Left colon (tissue), 2 donors: ENCODE results near the gene ZDHHC7. TPM values are rescaled to one million over a fixed set of nuclear protein-coding genes. Genes with fewer than 3 reads are reported as not detected.
"Not testable (repeated sequence)": the region's sequence is repeated elsewhere in the genome, so short reads cannot be mapped to it uniquely, and the experiment has no call there.

Experiments
- ATAC-seq: fragments of 200-7000 bp; cut with Tn5 transposase; one replicate; pipeline ENCODE4 v1.9.1; 2020; ENCODE audit warnings: mild to moderate bottlenecking, moderate library complexity
- DNase-seq, 2 donors: peaks; one replicate each; pipeline ENCODE4 v3.0.0-alpha.2; 2020
- intact Hi-C, 2 donors: fragments of 100-400 bp; cut with DNase I in 1 of 2; cut with micrococcal nuclease in 1 of 2; formaldehyde crosslinking; loops; one replicate each; pipeline versions ENCODE4 v1.11.2 to v1.14.0; 2022; cut with DNase I, micrococcal nuclease
- long read RNA-seq: library from polyadenylated mRNA; unstranded; transcript quantifications from one replicate; pipeline ENCODE4 v2.0.0, GENCODE V29; 2021
- total RNA-seq, 2 donors: library from RNA; stranded (reverse); fragmentation: NEBNext Ultra II Directional; extraction: Animal tissue kit (Norgen Biotek cat#: 25700); gene quantifications; one replicate each; pipeline ENCODE4 v1.2.1, GENCODE V29; 2021
- donor health status: DM: no; HTN: no; CAD: no.
- donor health status: DM: yes; HTN: yes; CAD: no.

The ZDHHC7 gene, protein sequence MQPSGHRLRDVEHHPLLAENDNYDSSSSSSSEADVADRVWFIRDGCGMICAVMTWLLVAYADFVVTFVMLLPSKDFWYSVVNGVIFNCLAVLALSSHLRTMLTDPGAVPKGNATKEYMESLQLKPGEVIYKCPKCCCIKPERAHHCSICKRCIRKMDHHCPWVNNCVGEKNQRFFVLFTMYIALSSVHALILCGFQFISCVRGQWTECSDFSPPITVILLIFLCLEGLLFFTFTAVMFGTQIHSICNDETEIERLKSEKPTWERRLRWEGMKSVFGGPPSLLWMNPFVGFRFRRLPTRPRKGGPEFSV
- total RNA-seq: 10 to 100 TPM; 73.9 to 76.9 TPM
- long read RNA-seq, transcript ZDHHC7-201 (8 exons, 3,442 nt): major isoform, 59 of 126 reads
- long read RNA-seq, transcript ZDHHC7-203 (9 exons, 1,488 nt): minor isoform, 16 of 126 reads
- long read RNA-seq, transcript ZDHHC7-205 (5 exons, 582 nt): minor isoform, 13 of 126 reads
- long read RNA-seq, partial matches to known transcripts: 18 of 126 reads
- long read RNA-seq, other reads (novel, unspliced or antisense): 20 of 126 reads

- peak; percentile 76 for ATAC-seq
- peak; percentile 86 to 92 for DNase-seq
- intact Hi-C loops: no loop called here
Observed at GRCh38 chr16:85010931-85011845, at the start of gene ZDHHC7. TSS of gene ZDHHC7 (minus strand) at chr16:85011535. CDS start at chr16:84990618, 20,917 bp downstream.

GRCh38 chr16:85058909-85059308 is 47.6 kb upstream of the ZDHHC7 start:
- DNase-seq (no peak), ATAC-seq (no peak)
- intact Hi-C loops: no loop called here

- no peak for ATAC-seq
- no peak for DNase-seq
- intact Hi-C loops: no loop called here
Observed at GRCh38 chr16:85057948-85058347, 46.6 kb upstream of the ZDHHC7 start.

DNA sequence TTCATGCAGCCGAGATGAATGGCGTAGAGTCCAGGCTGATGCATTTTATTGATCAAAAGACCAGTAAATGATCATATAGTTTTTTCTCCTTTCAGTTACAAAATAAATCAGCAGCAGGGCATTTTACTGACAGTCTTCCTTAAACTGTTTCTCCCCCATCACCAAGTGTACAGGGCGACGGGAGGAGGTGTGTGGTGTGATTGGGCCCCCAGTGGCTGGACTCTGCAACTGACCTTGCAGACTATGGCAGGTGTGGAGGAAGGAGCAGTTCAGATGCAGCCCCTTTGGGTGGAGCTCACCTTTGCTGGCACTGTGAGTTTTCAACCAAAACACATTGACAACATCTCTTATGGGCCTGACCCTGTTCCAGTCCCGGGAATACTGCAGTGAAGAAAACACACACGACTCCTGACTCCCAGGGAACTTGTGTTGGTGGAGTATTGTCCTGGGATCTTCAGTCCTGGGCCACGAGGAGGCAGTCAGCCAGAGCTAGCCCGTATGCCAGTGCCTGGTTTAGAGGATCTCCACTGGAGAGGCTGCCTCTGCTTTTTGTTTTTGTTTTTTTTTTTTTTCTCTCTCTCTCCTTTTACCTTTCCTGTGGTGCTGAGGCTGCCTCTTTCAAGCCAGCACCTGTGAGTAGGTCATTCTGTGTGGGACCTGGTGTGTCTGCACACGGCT is 46.0 kb upstream of the ZDHHC7 start:
- peak in 1 of 2 donors; percentile 35 for DNase-seq
- intact Hi-C loops: no loop called here
- ATAC-seq: peak; percentile 87

DNA sequence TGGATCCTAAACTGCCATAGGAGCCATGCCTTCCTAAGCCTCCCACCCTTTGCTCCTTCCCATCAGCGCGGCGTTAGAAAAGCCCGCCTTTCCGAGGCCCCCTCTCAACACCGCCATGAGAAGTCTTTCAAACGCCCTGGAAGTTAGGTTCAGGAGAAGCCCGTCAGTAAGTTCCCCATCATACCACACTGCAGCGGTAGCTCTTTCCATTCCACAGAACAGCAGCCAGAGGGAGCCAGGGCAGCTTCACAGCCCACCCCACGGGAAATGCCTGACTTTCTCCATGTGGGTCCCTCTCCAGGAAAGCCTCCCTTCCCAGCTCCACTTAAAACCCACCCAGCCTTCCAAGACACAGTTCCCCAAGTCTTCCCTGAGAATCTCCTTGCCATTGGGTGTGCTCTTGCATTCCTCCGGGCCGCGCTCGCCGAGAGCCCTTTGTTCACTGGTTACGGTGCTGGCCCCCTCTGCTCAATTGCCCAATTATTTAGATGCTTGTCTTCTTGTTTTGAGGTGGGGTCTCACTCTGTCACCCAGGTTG is 44.9 kb upstream of the ZDHHC7 start:
- intact Hi-C loops: no loop called here
- DNase-seq (no peak), ATAC-seq (no peak)

- ATAC-seq (peak; percentile 59), DNase-seq (peak; percentile 46 to 69)
- intact Hi-C loops: no loop called here
Observed at GRCh38 chr16:85055493-85056210, 44.3 kb upstream of the ZDHHC7 start.

DNA sequence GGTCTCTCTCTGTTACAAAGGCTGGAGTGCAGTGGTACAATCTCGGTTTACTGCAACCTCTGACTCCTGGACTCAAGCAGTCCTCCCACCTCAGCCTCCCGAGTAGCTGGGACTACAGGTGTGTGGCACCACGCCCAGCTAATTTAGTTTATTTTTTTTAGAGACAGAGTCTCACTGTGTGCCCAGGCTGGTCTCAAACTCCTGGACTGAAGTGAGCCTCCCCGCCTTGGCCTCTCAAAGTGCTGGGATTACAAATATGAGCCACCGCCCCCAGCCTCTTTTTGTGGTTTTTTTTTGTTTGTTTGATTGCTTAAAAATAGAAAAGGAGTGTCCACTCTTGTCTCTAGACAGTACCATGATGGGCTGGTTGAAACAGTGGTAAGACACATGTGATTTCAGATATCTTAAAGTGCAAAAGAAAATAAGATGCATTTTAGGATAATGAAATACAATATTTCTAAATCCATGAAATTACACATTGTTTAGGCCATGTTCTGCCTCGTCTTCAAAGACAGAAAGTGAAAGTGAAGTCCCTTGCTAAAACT is 43.7 kb upstream of the ZDHHC7 start:
- intact Hi-C loops: no loop called here
- ATAC-seq (no peak), DNase-seq (no peak)

DNA sequence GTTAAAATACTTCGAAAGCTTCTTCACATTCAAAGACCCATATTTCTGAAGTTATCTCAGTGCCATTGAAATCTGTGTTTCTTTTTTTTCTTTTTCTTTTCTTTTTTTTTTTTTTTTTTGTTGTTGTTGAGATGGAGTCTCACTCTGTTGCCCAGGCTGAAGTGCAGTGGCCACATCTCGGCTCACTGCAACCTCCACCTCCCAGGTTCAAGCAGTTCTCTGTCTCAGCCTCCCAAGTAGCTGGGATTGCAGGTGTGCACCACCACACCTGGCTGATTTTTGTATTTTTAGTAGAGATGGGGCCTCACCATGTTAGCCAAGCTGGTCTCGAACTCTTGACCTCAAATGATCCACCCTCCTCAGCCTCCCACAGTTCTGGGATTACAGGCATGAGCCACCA is 43.0 kb upstream of the ZDHHC7 start:
- DNase-seq, intact Hi-C loops, ATAC-seq: not testable (repeated sequence)

- DNase-seq (no peak), ATAC-seq (no peak)
- intact Hi-C loops: no loop called here
Observed at GRCh38 chr16:85052536-85052935, 41.2 kb upstream of the ZDHHC7 start.

DNA sequence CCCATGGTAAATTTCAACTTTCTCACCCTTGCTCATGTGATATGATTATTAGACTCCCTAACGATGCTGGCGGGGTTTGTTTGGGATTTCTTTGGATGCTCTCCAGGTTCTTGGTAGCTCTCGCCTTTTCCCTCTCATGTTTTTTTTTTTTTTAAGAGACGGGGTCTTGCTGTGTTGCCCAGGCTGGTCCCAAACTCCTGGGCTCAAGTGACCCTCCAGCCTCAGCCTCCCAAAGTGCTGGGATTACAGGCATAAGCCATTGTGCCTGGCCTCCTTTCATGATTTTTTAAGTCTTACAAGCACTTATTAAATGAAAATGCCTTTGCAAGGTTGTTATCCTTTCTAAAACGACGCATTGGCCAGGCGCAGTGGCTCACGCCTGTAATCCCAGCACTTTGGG is 40.3 kb upstream of the ZDHHC7 start:
- intact Hi-C loops: no loop called here
- ATAC-seq (no peak), DNase-seq (no peak)

GRCh38 chr16:85051067-85051581 is 39.8 kb upstream of the ZDHHC7 start:
- intact Hi-C loops: no loop called here
- no peak for DNase-seq
- no peak for ATAC-seq

DNA sequence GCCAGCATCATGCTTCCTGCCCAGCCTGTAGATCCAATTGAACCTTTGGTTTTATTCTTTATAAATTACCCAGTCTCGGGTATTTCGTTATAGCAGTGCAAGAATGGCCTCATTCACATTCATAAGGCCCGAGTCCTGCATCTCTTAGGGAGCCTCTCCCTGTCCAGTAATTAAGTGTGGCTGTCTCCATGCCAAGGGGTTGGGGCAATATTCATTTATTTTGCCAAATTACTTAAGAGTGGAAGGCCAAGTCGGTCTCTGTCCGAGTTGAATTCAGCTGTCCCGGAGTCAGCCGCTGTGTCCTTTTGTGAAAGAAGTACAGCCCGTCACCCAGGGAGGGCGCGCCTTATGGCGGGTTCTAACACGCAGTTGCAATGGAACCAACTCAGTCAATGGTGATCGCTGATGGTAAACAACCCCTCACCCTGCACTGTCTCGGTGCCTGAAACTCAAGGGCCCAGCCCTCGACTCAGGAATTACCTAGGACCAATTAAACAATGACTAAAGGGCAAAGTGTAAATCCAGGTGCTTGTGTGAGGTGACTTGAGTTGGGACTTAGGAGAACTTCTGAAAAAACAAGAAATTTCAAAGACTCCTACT is 38.5 kb upstream of the ZDHHC7 start:
- DNase-seq: peak in 1 of 2 donors; percentile 39
- intact Hi-C loops: no loop called here
- peak; percentile 35 for ATAC-seq

GRCh38 chr16:85048921-85049562 is 37.7 kb upstream of the ZDHHC7 start:
- intact Hi-C loops: no loop called here
- peak in 1 of 2 donors; percentile 35 for DNase-seq
- no peak for ATAC-seq

GRCh38 chr16:85047867-85048455 is 36.6 kb upstream of the ZDHHC7 start:
- intact Hi-C loops: no loop called here
- peak; percentile 86 for DNase-seq
- peak; percentile 86 for ATAC-seq

DNA sequence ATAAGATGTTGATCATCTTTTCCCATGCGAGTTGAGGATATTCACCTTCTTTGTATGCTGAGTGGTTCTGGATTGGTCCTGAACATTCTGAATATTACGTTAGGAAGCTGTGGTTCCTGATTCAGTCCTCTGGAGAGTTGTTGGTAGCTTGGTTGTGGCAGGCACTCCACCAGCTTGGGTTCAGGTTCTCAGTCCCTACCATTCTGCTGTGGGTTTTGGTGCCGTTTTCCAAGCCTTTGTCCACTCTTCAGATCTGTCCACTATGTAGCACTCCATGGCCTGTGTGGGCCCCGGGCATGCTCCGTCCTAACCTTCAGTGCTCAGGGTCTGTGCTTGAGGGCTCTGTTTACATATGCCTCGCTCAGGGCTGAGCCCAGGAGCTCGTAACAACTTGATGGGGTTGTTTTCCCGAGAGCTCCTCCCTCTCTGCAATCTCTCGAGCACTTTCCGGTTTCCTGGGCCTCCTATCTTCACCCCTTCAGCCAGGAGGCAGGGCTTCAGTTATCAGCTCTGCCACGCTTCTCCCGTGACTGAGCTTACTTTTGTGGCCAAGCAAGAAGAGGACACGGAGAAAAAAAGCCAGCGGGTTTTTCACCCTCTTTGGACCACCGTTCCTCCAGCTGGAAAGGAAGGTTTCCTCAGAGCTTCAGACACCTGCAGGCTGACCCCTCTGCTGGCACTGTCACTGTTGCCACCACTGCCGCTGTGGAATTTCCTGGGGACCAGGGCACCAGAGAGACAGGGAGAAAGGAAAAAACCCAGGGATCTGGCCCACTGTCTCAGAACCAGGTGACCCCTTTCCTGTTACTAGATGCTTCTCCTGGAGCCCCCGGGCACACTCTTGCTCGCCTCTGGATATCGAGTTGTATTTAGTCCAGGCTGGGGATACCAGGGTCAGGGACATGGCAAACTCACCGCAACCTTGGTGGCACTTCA is 35.9 kb upstream of the ZDHHC7 start:
- peak; percentile 68 to 82 for DNase-seq
- peak; percentile 84 for ATAC-seq

More for the DNA sequence above, 35.9 kb upstream of the ZDHHC7 start:
- intact Hi-C loops: no loop called here
